Ecto neural progenitor cell (in vitro differentiated cells): ENCODE data around the gene CYP20A1.
"Not testable (repeated sequence)": the region's sequence is repeated elsewhere in the genome, so short reads cannot be mapped to it uniquely, and the experiment has no call there.

Experiments
- DNase-seq: peaks from one replicate; pipeline ENCODE4 v3.0.0-alpha.2; 2018; ENCODE audit warnings: low spot score

Gene CYP20A1

GRCh38 chr2:203238704-203239526, at the start of gene CYP20A1:
CYP20A1 (plus strand) TSS chr2:203239018; CDS start chr2:203239063, 45 bp downstream.
- DNase-seq: peak; percentile 97

DNA sequence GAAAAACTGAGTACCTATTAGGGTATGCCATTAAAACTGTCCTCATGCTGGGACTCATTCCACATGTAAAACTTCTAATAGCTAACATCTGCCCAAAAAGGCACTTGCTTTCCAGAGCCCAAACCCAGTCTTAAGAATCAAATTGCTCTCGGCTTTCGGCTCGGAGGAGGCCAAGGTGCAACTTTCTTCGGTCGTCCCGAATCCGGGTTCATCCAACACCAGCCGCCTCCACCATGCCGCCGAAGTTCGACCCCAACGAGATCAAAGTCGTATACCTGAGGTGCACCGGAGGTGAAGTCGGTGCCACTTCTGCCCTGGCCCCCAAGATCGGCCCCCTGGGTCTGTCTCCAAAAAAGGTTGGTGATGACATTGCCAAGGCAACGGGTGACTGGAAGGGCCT, 48.3 kb upstream of the CYP20A1 start:
- DNase-seq: not testable (repeated sequence)

- DNase-seq: not testable (repeated sequence)
Measured at GRCh38 chr2:203191026-203191425, 47.8 kb upstream of the CYP20A1 start.

DNA sequence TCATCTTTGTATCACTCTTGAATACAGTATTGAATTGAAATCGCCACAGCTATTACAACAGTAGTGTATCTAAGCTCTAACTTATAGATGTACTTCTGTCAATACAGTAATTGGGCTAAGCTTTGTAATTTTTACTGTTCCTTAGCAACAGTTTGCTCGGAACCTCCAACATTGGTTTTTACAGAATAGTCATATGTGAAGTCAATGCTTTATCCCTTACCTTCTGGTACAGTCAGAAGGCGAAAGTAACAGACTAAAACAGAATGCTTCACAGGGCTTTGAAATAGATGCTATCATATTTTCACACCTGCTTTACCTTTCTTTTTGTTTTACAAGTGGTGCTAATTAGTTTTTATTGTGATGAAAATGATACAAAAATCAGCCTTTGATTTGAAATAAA, 46.9 kb upstream of the CYP20A1 start:
- no peak for DNase-seq

DNA sequence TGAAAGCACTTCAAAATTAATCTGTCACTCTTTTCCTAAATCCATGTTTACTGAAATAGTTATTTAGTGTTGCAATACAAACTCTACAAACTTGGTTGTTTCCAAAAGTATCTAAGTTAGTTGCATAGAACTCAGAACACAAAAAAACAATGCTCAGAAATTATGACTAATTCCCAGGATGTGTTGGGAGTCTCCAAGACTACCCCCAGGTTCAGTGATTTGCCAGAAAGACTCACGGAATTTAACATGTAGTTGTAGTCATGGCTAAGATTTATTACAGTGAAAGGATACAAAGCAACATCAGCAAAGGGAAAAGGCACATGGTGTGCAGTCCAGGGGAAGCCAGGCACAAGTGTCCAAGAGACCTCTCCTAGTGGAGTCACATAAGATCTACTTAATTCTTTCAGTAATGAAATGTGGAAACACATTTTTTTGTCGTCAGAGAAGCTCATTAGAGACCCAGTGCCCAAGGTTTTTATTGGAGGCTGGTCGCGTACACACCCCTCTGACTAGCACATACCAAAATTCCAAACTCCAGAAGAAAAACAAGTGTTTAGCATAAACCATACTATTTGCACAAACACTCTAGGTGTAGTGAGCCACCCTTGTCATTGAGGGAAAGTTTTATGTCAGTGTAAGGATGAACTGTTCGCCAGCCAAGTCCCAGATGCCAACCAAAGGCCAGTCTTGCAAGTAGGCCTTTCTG, 43.3 kb upstream of the CYP20A1 start:
- no peak for DNase-seq

GRCh38 chr2:203200866-203201265, 38.0 kb upstream of the CYP20A1 start:
- DNase-seq: no peak

GRCh38 chr2:203201426-203201825, 37.4 kb upstream of the CYP20A1 start:
- no peak for DNase-seq

GRCh38 chr2:203209538-203209937, 29.3 kb upstream of the CYP20A1 start:
- DNase-seq: no peak

DNA sequence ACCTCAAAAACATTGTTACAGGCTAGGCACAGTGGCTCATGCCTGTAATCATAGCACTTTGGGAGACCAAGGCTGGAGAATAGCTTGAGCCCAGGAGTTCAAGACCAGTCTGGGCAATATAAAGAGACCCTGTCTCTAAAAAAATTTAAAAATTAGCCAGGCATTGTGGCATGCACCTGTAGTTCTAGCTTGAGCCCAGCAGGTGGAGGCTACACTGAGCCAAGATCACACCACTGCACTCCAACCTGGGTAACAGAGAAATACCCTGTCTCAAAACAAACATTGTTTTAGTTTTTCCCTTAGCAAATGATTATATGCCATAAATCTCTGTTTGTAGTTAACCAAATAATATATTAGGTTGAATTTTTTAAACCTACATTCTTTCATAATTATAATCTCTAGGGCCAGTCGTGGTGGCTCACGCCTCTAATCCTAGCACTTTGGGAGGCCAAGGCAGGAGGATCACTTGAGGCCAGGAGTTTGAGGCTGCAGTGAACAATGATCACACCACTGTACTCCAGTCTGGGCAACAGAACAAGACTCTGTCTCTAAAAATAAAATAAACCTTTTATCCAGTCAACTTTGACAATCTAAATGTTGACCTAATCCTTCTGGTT, 13.3 kb upstream of the CYP20A1 start:
- no peak for DNase-seq

DNA sequence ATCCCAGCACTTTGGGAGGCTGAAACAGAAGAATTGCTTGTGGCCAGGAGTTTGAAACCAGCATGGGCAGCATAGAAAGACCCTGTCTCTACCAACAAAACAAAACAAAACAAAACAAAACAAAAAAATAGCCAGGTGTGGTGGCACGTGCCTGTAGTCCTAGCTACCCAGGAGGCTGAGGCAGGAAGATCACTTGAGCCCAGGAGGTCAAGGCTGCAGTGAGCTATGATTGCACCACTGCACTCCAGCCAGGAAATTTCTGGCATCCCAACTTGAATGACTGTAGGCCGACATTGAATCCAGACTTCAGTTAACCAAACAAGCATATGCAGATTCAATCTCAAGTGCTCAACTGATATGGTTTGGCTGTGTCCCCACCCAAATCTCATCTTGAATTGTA, 9.1 kb upstream of the CYP20A1 start:
- not testable (repeated sequence) for DNase-seq

DNA sequence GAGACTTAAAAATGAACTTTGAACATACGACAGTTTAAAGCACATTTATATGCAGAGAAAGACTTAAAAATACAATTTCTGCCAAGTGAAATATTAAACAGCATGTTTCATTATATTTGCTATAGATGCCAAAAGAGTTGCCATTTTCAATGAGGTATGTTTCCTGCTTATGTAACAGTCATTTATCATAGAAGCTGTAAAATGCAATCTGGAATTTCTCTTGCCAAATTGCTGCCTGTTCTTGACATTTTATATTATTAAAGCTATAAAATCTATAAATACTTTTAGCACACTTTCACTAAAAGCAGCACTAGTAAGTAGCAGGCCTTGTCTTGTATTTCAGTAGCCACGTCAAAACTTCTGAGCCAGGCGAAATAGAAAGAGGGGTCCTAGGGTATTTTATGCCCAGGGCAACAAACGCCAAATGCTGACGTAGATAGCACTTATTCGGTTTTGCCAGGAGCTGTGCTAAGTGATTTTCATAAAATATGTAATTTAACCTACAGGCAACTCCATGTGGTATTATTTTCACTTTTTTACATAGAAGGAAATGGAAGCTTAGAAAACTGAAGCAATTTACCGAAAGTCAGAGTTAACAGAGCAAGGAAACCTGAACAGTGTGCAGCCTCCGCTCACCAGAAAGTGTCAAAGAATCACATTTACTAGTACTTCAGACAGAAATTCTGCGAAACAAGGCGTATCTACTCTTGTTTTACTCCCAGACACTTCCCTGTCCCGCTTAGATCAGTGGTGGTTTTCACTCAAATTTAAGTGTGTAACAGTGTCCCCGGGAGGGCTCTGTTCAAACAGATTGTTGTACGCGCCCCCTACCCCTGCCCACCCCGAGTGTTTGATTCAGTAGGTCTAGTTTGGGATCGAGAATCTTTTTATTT, 1.2 kb upstream of the CYP20A1 start:
- no peak for DNase-seq

DNA sequence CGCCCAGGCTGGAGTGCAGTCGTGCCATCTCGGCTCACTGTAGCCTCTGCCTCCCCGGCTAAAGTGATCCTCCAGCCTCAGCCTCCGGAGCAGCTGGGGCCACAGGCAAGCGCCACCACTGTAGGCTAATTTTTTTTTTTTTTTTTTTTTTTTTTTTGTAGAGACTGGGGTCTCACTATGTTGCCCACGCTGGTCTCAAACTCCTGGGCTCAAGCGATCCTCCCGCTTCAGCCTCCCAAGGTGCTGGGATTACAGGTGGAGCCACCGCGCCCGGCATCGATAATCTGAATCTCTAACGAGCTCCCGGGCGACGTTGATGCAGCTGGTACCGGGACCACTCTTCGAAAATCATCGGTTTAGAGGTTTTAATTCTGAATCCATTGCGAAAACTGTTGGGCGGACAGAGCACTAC, 520 bp upstream of the CYP20A1 start:
- peak; percentile 49 for DNase-seq

GRCh38 chr2:203240491-203240890, 1.7 kb downstream of the CYP20A1 start:
- no peak for DNase-seq

- DNase-seq: no peak
Measured at GRCh38 chr2:203242518-203242917, 3.7 kb downstream of the CYP20A1 start.

GRCh38 chr2:203246646-203247045, 7.8 kb downstream of the CYP20A1 start:
- no peak for DNase-seq

GRCh38 chr2:203252818-203253217, 14.0 kb downstream of the CYP20A1 start:
- no peak for DNase-seq

DNA sequence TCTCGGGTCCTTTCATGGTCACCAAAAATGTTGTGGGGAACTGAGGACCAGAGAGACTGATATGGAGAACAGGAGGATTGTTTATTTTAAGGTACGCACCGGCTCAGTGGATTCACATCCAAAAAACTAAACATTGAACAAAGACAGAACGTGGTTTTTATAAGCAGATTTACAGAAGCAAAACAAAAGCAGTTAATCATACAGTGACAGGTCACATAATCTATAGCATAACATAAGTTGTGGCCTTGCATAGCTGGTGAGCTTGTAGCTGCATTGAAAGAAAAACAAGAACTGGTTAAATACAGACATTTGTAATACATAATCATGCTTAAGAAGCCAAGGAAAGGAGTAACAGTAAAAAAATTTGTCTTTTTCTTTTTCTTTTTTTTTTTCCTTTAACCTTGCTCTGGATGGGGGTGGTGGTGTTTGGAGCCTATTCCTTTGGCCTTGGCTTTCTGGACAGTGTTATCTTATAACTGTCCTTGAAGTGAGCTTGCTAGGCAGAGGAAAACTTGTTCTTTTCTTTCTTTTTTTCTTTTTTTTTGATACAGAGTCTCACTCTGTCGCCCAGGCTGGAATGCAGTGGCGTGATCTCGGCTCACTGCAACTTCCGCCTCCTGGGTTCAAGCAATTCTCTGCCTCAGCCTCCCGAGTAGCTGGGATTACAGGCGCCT, 14.7 kb downstream of the CYP20A1 start:
- DNase-seq: not testable (repeated sequence)

DNA sequence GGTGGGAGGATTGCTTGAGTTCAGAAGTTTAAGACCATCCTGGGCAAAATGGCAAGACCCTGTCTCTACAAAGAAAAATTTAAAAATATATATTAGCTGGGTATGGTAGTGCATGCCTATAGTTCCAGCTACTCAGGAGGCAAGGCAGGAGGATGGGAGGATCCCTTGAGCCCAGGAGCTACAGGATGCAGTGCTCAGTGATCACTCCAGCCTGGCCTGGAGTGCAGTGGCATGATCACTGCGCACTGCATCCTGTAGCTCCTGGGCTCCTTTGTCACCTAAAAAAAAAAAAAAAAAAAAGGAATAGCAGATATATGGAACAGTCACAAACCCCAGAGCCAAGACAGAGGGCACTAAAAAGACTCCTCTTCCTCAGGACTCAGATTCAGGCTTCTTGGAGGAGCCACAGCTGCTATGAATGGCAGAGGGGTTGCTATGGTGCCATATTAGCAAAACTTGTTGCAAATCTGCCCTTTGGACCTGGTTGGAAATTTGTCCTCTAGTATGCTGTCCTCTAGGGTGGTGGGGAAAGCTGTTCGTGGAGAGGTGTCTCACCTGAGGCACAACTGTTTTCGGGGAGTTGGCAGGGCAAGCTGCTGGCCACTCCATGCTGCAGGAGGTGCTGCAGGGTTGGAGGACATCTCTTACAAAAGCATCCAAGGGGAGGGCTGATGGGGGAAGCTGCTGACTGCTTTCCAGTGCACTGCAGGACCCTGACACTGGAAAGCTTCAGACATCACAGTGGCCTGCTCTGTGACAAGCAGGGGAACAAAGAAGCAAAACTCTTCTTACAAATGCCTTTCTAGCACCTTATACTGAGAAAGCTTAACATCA, 22.7 kb downstream of the CYP20A1 start:
- DNase-seq: no peak

DNA sequence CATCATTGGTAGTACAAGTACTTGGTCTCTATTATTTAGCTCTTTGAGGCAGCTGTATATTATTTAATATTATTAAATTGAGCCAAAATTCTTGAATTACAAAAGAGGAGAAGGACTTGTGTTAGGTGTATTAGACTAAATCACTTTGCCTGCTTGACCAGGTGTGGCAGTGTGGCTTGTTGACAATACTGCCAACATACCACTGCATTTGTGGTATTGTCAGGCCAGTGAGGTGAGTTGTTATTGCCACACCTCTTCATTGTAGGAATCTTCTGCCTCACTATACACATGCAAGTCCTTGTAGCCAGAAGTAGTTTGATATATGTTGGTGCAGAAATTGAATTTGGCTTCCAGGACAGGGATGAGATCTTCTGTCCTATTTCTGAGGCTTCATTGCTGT, 40.5 kb downstream of the CYP20A1 start:
- DNase-seq: no peak

DNA sequence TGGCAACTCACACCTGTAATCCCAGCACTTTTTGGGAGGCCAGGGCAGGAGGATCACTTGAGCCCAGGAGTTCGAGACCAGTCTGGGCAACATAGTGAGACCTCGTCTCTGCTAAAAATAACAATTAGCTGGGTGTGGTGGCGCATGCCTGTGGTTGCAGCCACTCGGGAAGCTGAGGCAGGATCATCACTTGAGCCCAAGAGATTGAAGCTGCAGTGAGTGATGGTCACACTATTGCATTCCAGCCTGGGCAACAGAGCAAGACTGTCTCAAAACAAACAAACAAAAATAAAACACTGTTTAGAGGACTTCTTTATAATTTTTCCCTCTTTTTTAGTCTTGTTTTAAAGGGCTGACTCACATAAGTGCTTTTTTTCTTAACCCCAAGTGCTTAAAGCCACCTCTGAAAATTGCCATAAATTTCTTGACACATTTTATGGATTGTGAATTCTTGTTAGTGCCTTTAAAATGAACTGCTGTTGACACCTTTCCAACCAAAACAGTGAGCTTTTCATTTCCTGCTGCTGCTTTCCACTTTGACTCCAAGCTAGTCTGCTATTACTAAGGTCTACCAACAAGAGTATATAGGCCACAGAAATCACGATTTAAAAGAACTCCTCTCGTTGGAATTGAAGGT, 41.7 kb downstream of the CYP20A1 start:
- DNase-seq: no peak
